RWPE2 (cell line): ENCODE results near the gene MRNIP.

Source experiments
- ATAC-seq: fragments of 200-7000 bp; cut with Tn5 transposase; 3 replicates; pipeline ENCODE4 v1.9.1; 2021; ENCODE audit warnings: low read depth
- DNase-seq: peaks from one replicate; pipeline ENCODE4 v3.0.0-alpha.2; 2020; ENCODE audit warnings: low spot score
- H3K27ac ChIP-seq: fragments of 450-650 bp; 2 replicates; pipeline ENCODE4 v1.5.1; 2017; ENCODE audit warnings: mild to moderate bottlenecking; ENCODE audit not compliant: poor library complexity, severe bottlenecking
- H3K27me3 ChIP-seq: fragments of 250-450 bp; sonication (Bioruptor Pico); 2 replicates; pipeline ENCODE4 v1.5.1; 2021; ENCODE audit warnings: mild to moderate bottlenecking, moderate library complexity; ENCODE audit not compliant: insufficient read depth, poor library complexity, severe bottlenecking
- H3K36me3 ChIP-seq: fragments of 250-450 bp; sonication (Bioruptor Pico); 2 replicates; pipeline ENCODE4 v1.5.1; 2020; ENCODE audit warnings: low read depth, mild to moderate bottlenecking, moderate library complexity
- H3K4me1 ChIP-seq: fragments of 250-450 bp; sonication (Bioruptor Pico); 2 replicates; pipeline ENCODE4 v1.5.1; 2021; ENCODE audit warnings: mild to moderate bottlenecking, moderate library complexity; ENCODE audit not compliant: insufficient read depth, poor library complexity, severe bottlenecking
- H3K4me3 ChIP-seq: fragments of 250-450 bp; sonication (Bioruptor Pico); 2 replicates; pipeline ENCODE4 v1.5.1; 2021; ENCODE audit warnings: mild to moderate bottlenecking, moderate library complexity; ENCODE audit not compliant: severe bottlenecking
- H3K9me3 ChIP-seq: fragments of 250-450 bp; sonication (Bioruptor Pico); 2 replicates; pipeline ENCODE4 v1.5.1; 2021; ENCODE audit warnings: mild to moderate bottlenecking, moderate library complexity; ENCODE audit not compliant: severe bottlenecking
- CTCF ChIP-seq: fragments of 450-650 bp; IDR thresholded peaks from one replicate; pipeline ENCODE4 v1.5.1; 2017; ENCODE audit warnings: mild to moderate bottlenecking, moderate library complexity; ENCODE audit not compliant: poor library complexity, severe bottlenecking

The MRNIP gene

DNA sequence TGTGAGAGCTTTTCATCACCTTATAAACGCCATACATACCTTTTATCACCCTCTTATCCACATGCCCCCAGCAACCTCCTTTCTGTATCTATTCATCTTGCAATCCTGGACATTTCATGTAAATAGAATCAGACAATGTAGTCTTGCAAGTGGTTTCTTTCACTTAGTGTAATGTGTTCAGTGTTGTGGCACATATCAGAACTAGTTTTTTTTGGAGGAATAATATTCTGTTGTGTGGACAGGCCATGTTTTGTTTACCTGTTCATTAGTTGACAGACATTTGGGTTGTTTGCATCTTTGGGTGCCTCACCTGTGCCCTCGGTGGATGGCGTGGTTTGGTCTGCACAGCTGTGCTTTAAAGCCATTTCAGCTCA, 36.6 kb downstream of the MRNIP start:
- no peak for DNase-seq
- Histone ChIP-seq H3K27me3 (no peaks in the 10 kb centered on the region), H3K27ac (peak overlapping the region; percentile 68), H3K36me3 (peaks cover 49% of the 10 kb centered on the region), H3K9me3 (no peaks in the 10 kb centered on the region), H3K4me1 (peaks cover 25% of the 10 kb centered on the region), H3K4me3 (peak overlapping the region; percentile 76)
- no peak for ATAC-seq
- no peak for TF ChIP-seq CTCF

- peak overlapping the region; percentile 76 for H3K4me3 ChIP-seq
- H3K27me3 ChIP-seq: no peaks in the 10 kb centered on the region
- no peaks in the 10 kb centered on the region for H3K9me3 ChIP-seq
- peak; percentile 98 for DNase-seq
- ATAC-seq: peak; percentile 76
- peaks cover 44% of the 10 kb centered on the region for H3K36me3 ChIP-seq
- H3K27ac ChIP-seq: peak overlapping the region; percentile 68
- peak; percentile 37 for TF ChIP-seq CTCF
- H3K4me1 ChIP-seq: peaks cover 25% of the 10 kb centered on the region
These were observed 37.1 kb downstream of the MRNIP start for GRCh38 chr5:179821298-179822058.

GRCh38 chr5:179820483-179821297, 37.9 kb downstream of the MRNIP start, which contains the start of gene SQSTM1:
Gene SQSTM1 (plus strand): TSS chr5:179820905. CDS start chr5:179820937, 32 bp downstream.
- TF ChIP-seq CTCF: no peak
- Histone ChIP-seq H3K4me1 (peaks cover 25% of the 10 kb centered on the region), H3K27me3 (no peaks in the 10 kb centered on the region), H3K27ac (peak within 1 kb of the TSS; percentile 68), H3K4me3 (peak within 1 kb of the TSS; percentile 76), H3K36me3 (peaks cover 37% of the 10 kb centered on the region), H3K9me3 (no peaks in the 10 kb centered on the region)
- ATAC-seq: peak; percentile 37
- DNase-seq: peak; percentile 79

DNA sequence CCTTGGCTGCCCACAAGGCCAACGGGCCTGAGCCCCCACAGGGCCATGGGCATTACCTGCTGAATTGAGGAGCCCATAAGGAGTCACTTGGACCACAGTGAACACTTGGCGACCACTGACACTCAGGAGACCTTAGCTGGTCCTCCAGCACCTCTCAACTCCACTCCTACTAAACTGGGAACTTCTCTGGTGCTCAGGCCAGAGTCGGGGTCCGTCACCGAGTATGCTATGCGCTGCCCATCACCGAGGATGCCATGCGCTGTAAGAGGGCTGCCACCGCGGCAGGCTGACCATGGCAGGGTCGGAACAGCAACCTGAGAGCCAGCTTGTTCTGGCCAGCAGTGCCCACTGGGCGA, 38.5 kb downstream of the MRNIP start:
- H3K36me3 ChIP-seq: peaks cover 31% of the 10 kb centered on the region
- H3K27ac ChIP-seq: peak overlapping the region; percentile 68
- no peaks in the 10 kb centered on the region for H3K9me3 ChIP-seq
- DNase-seq (peak; percentile 73), ATAC-seq (no peak)
- peaks cover 25% of the 10 kb centered on the region for H3K4me1 ChIP-seq
- H3K27me3 ChIP-seq: no peaks in the 10 kb centered on the region
- no peak overlapping the region for H3K4me3 ChIP-seq
- no peak for TF ChIP-seq CTCF
